Endothelial cell of umbilical vein (primary cell): ENCODE results near the gene DONSON. TPM values are rescaled to one million over a fixed set of nuclear protein-coding genes. Genes with fewer than 3 reads are reported as not detected.
A peak's percentile ranks its signal among the peaks of the same experiment; 100 is the strongest.
"Not testable (repeated sequence)": the region's sequence is repeated elsewhere in the genome, so short reads cannot be mapped to it uniquely, and the experiment has no call there.

ENCODE experiments used
- BruUV-seq: library from RNA; stranded (reverse); fragments of 400-500 nt; replicated peaks from 2 replicates; lab custom pipeline; 2021; lab: Mats Ljungman, UMichigan
- CTCF ChIA-PET: fragments of 300-600, 350-600 bp; sonication (Branson Sonifier 250); formaldehyde crosslinking; loops from one replicate; lab custom pipeline; 2021; ENCODE audit warnings: antibody characterized with exemption, inconsistent platforms; lab: Charles Lee
- POLR2A ChIA-PET: fragments of 300-600, 350-600 bp; sonication (Branson Sonifier 250); formaldehyde crosslinking; loops from one replicate; lab custom pipeline; 2021; ENCODE audit warnings: antibody characterized with exemption, inconsistent platforms; lab: Charles Lee
- DNase-seq: peaks from one replicate; pipeline ENCODE4 v3.0.0-alpha.2; 2011; ENCODE audit warnings: low read depth, low spot score
- FAIRE-seq: peaks from 2 replicates; lab custom pipeline; 2011; peaks lifted over from hg19 to GRCh38; lab: Jason Lieb, UNC
- H2AFZ ChIP-seq: 2 replicates; pipeline ENCODE4 v1.6.0; 2012; ENCODE audit warnings: low read depth, low read length, control low read depth, inconsistent platforms
- H3K27ac ChIP-seq: 2 replicates; pipeline ENCODE4 v1.5.1; 2011; ENCODE audit warnings: low read depth, mild to moderate bottlenecking, control low read depth, low read length, moderate library complexity; ENCODE audit not compliant: insufficient read depth
- H3K27me3 ChIP-seq, 2 experiments: 2 replicates each; pipeline versions ENCODE4 v1.6.0 to v1.6.1; 2011; ENCODE audit warnings: low read length in 2 of 2, mixed read lengths in 1 of 2; ENCODE audit not compliant: control insufficient read depth in 2 of 2, insufficient read depth in 2 of 2
- H3K36me3 ChIP-seq, 2 experiments: 2 replicates in 1 of 2; 3 replicates in 1 of 2; pipeline ENCODE4 v1.5.1; 2011; ENCODE audit warnings: low read length in 2 of 2, mild to moderate bottlenecking in 1 of 2, moderate library complexity in 1 of 2; ENCODE audit not compliant: control insufficient read depth in 2 of 2, insufficient read depth in 2 of 2; ENCODE audit errors: extremely low read depth in 1 of 2
- H3K4me1 ChIP-seq: 3 replicates; pipeline ENCODE4 v1.5.1; 2011; ENCODE audit warnings: mild to moderate bottlenecking, low read length; ENCODE audit not compliant: control insufficient read depth, insufficient read depth; ENCODE audit errors: extremely low read depth
- H3K4me2 ChIP-seq: 2 replicates; pipeline ENCODE4 v1.6.1; 2011; ENCODE audit warnings: low read length, control low read depth, mixed read lengths; ENCODE audit not compliant: insufficient read depth
- H3K4me3 ChIP-seq, 3 experiments: fragments of 200-600 bp in 1 of 3; sonication (generic), shearing (Covaris generic) in 1 of 3; replicated peaks in 1 of 3; 2 replicates each; pipeline ENCODE4 v1.5.1; 2011 to 2016; ENCODE audit warnings: control low read depth in 3 of 3, low read length in 3 of 3, mild to moderate bottlenecking in 2 of 3, inconsistent platforms in 1 of 3, low read depth in 1 of 3, moderate library complexity in 1 of 3; ENCODE audit not compliant: insufficient read depth in 1 of 3
- H3K79me2 ChIP-seq: 2 replicates; pipeline ENCODE4 v1.6.0; 2012; ENCODE audit warnings: low read length, inconsistent platforms; ENCODE audit not compliant: control insufficient read depth, insufficient read depth
- H3K9ac ChIP-seq: replicated peaks from 2 replicates; pipeline ENCODE3; 2011; ENCODE audit warnings: low read length, control low read depth; ENCODE audit not compliant: insufficient read depth; ENCODE audit errors: extremely low read depth
- H3K9me1 ChIP-seq: replicated peaks from 3 replicates; pipeline ENCODE4 v1.6.0; 2011; ENCODE audit warnings: mild to moderate bottlenecking, low read length; ENCODE audit not compliant: control insufficient read depth, insufficient read depth; ENCODE audit errors: extremely low read depth
- H3K9me3 ChIP-seq: replicated peaks from 2 replicates; pipeline ENCODE4 v1.5.1; 2012; ENCODE audit warnings: low read length, inconsistent platforms; ENCODE audit not compliant: control insufficient read depth, insufficient read depth
- H4K20me1 ChIP-seq: replicated peaks from 2 replicates; pipeline ENCODE3; 2011; ENCODE audit warnings: mild to moderate bottlenecking, low read length; ENCODE audit not compliant: control insufficient read depth, insufficient read depth; ENCODE audit errors: extremely low read depth
- EZH2 ChIP-seq: IDR thresholded peaks from 2 replicates; pipeline ENCODE4 v1.6.1; 2012; ENCODE audit warnings: borderline replicate concordance, low read depth, mild to moderate bottlenecking, moderate library complexity, low read length, inconsistent platforms; ENCODE audit not compliant: severe bottlenecking
- FOS ChIP-seq: IDR thresholded peaks from 2 replicates; pipeline ENCODE4 v1.6.1; 2011; ENCODE audit warnings: mild to moderate bottlenecking, low read length, moderate library complexity, borderline replicate concordance; ENCODE audit not compliant: insufficient read depth
- GATA2 ChIP-seq: IDR thresholded peaks from 2 replicates; pipeline ENCODE4 v1.7.0; 2011; ENCODE audit warnings: low read depth, mild to moderate bottlenecking, moderate library complexity, mixed read lengths, low read length; ENCODE audit not compliant: insufficient read length, insufficient read depth
- JUN ChIP-seq: IDR thresholded peaks from 2 replicates; pipeline ENCODE4 v1.6.1; 2011; ENCODE audit warnings: borderline replicate concordance, low read depth; ENCODE audit not compliant: insufficient read length, insufficient read depth
- MYC ChIP-seq: IDR thresholded peaks from one replicate; pipeline ENCODE4 v1.6.1; 2011; ENCODE audit warnings: mild to moderate bottlenecking, low read depth, low read length
- POLR2A ChIP-seq: IDR thresholded peaks from 2 replicates; pipeline ENCODE4 v1.6.1; 2012; ENCODE audit warnings: low read depth, mild to moderate bottlenecking, control low read depth, low read length
- POLR2AphosphoS5 ChIP-seq: IDR thresholded peaks from 2 replicates; pipeline ENCODE4 v1.6.1; 2012; ENCODE audit warnings: low read depth, mild to moderate bottlenecking, control low read depth, low read length, moderate library complexity; ENCODE audit not compliant: insufficient read depth
- dilution Hi-C: fragments of 300-500 bp; cut with MboI; formaldehyde crosslinking; loops from one replicate; pipeline ENCODE4 v1.15.0; 2019; ENCODE audit warnings: low sequenced_read_pairs; ENCODE audit not compliant: extremely low pct_ligation_motif_present
- intact Hi-C: fragments of 100-400 bp; cut with micrococcal nuclease; formaldehyde crosslinking; loops from one replicate; pipeline ENCODE4 v1.10.0; 2022
- polyA plus RNA-seq, 4 experiments: library from polyadenylated mRNA; depleted of rRNA in 3 of 4; stranded (reverse) in 3 of 4; unstranded in 1 of 4; fragments of >200 nt; gene quantifications; 2 replicates each; pipeline versions ENCODE4 v1.2.1 to v1.2.3, GENCODE V29; 2011 to 2012; ENCODE audit warnings: missing spikeins in 1 of 4
- total RNA-seq: library from RNA; stranded (reverse); gene quantifications from 2 replicates; pipeline ENCODE4 v1.2.3, GENCODE V29; 2021
- TF ChIP-seq, protein P1 (sequence below): IDR thresholded peaks from 2 replicates; pipeline ENCODE4 v1.6.1; 2011; ENCODE audit not compliant: insufficient read depth, insufficient read length
- TF ChIP-seq, protein P2 (sequence below), 2 donors: IDR thresholded peaks; 1 replicate in 1 of 2; 2 replicates in 1 of 2; pipeline ENCODE4 v1.5.1; 2011; ENCODE audit warnings: low read length in 2 of 2, mild to moderate bottlenecking in 2 of 2, moderate library complexity in 2 of 2, control low read depth in 1 of 2, inconsistent platforms in 1 of 2, low read depth in 1 of 2; ENCODE audit not compliant: insufficient read depth in 1 of 2; ENCODE audit errors: extremely low read depth in 1 of 2

Gene DONSON
- total and polyA plus RNA-seq, 2 donors (not counting 3 experiments of a cell fraction or from before 2014, with no cell fraction given): 14.3 to 29.4 TPM

DNA sequence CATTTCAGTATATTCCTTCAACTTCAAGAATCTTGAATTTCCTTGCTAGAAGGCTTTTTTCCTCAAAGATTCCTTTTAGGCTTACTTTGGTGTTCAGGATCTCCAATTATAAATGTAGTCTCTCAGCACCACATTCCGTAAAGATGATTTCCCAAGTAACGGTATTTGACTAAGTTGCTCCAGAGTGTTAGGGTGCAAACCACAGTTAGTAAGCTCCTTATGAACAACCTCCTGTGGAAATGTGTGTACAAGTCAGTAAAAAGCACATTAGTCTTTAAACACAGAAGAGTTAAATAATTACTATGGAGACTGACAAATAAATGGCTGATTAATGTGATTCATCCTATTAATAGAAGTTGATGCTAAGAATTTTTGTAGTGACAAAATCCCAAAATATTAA, 10.3 kb downstream of the DONSON start:
- intact Hi-C loops (no loop called here), dilution Hi-C loops (no loop called here)
- FAIRE-seq (no peak), DNase-seq (no peak)
- no peak overlapping the region for H3K9ac ChIP-seq
- H4K20me1 ChIP-seq: peaks cover 3% of the 10 kb centered on the region
- no peak overlapping the region for H3K4me3 ChIP-seq
- peaks cover 2% of the 10 kb centered on the region for H3K79me2 ChIP-seq
- TF ChIP-seq MYC (no peak), POLR2A (no peak), POLR2AphosphoS5 (no peak), JUN (no peak), GATA2 (no peak), EZH2 (no peak), FOS (no peak)
- TF ChIP-seq, protein P1, sequence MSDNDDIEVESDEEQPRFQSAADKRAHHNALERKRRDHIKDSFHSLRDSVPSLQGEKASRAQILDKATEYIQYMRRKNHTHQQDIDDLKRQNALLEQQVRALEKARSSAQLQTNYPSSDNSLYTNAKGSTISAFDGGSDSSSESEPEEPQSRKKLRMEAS: no peak
- TF ChIP-seq, protein P2, sequence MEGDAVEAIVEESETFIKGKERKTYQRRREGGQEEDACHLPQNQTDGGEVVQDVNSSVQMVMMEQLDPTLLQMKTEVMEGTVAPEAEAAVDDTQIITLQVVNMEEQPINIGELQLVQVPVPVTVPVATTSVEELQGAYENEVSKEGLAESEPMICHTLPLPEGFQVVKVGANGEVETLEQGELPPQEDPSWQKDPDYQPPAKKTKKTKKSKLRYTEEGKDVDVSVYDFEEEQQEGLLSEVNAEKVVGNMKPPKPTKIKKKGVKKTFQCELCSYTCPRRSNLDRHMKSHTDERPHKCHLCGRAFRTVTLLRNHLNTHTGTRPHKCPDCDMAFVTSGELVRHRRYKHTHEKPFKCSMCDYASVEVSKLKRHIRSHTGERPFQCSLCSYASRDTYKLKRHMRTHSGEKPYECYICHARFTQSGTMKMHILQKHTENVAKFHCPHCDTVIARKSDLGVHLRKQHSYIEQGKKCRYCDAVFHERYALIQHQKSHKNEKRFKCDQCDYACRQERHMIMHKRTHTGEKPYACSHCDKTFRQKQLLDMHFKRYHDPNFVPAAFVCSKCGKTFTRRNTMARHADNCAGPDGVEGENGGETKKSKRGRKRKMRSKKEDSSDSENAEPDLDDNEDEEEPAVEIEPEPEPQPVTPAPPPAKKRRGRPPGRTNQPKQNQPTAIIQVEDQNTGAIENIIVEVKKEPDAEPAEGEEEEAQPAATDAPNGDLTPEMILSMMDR (IDR thresholded peaks at IDR 0.05; ENCODE audit: extremely low read depth in 1 of 2, insufficient read depth in 1 of 2, low read depth in 1 of 2, low read length in 2 of 2): no peak
- H3K27ac ChIP-seq: no peak overlapping the region
- H3K9me3 ChIP-seq: no peaks in the 10 kb centered on the region
- no TSS peak for BruUV-seq
- peaks cover 5 to 28% of the 10 kb centered on the region in 2 experiments for H3K36me3 ChIP-seq
- H3K4me1 ChIP-seq: peaks cover 10% of the 10 kb centered on the region
- H3K27me3 ChIP-seq: no peaks in the 10 kb centered on the region
- CTCF ChIA-PET: interaction anchor here (1.8 kb wide), 1 partner anchor 28 kb away, joined by 9 read pairs; no protein-coding TSS in a partner anchor
- H3K9me1 ChIP-seq: no peaks in the 10 kb centered on the region
- no peak overlapping the region for H2AFZ ChIP-seq
- POLR2A ChIA-PET: no interaction called here
- no peak overlapping the region for H3K4me2 ChIP-seq

DNA sequence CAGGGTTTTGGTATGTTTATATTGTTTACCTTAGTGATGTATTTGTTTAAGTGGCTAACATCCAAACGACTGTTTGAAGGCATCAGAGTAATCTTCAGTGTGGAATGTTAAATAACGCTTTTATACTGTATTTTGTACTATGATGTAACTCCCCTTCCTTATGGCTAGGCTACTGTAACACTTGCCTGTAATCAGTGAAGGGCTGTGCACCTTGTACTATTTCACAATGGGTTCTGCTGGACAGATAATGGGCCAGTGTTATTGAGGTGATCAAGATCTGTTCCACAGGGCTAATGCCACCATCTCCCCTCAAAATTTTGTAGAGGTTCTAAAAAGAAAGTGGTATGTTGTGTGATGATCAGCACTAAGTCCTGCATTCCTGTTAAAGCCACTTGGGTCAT, 11.7 kb downstream of the DONSON start:
- Histone ChIP-seq H3K36me3 (peaks cover 5 to 36% of the 10 kb centered on the region in 2 experiments), H3K4me1 (peaks cover 10% of the 10 kb centered on the region)
- dilution Hi-C loops, H3K4me2 ChIP-seq, DNase-seq, H3K27ac ChIP-seq, H3K27me3 ChIP-seq, intact Hi-C loops, H4K20me1 ChIP-seq, H3K9me1 ChIP-seq, H3K4me3 ChIP-seq, H3K9me3 ChIP-seq, FAIRE-seq, H2AFZ ChIP-seq, H3K9ac ChIP-seq, H3K79me2 ChIP-seq: not testable (repeated sequence)
- CTCF ChIA-PET: interaction anchor here (0.7 to 1.8 kb wide), 4 partner anchors 14 to 97 kb away, joined by 3 to 9 read pairs (median 4); no protein-coding TSS in a partner anchor
- TSS peak; percentile 60 for BruUV-seq
- POLR2A ChIA-PET: interaction anchor here (0.6 kb wide), 1 partner anchor 108 kb away, joined by 8 read pairs; no protein-coding TSS in a partner anchor
